ENCODE data around the gene TRAIP.

DNA sequence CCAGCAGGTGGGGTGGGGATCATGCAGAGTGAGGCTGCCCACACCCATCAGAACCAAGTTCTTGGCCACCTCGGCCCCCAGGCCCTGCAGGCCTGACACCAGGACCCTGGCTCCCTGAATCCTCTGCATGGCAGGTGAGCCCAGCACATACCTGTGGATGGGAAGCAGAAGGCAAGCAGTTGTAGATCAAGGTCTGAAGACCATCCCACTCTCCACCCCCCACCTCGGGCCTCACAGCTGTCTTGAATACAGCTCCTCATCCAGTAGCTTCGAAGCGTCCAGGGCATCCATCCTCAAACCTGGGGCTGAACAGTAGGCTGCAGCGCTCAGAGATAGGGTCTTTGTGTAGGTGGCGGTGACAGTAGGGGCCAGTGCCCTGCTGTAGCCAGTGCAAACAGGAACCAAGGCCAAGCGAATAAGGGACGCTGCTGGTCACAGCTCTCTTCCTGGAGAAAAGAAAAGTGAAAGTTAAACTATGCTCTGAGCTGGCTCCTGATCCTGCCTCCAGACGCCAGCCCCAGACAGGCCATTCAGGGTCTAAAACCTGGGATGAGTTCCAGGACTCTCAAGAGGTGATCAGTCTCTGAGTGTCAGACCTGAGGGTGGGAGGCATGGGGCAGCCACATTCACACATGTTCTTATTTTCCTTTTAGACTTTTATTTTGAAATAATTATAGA, 42.7 kb downstream of the TRAIP start, which contains the start of gene UBA7:
- TF ChIP-seq CTCF (IDR thresholded peaks at IDR 0.05), result no peak
- no peak for TF ChIP-seq EZH2 (IDR thresholded peaks at IDR 0.05; ENCODE audit: borderline replicate concordance, insufficient read depth, low read depth, low read length, poor library complexity, severe bottlenecking)
